ENCODE measurements around the gene PEF1. TPM values are rescaled to one million over a fixed set of nuclear protein-coding genes. Genes with fewer than 3 reads are reported as not detected.

Gene PEF1
- total RNA-seq, 2 donors from 2014 or later = 51.4 to 59.1 TPM

DNA sequence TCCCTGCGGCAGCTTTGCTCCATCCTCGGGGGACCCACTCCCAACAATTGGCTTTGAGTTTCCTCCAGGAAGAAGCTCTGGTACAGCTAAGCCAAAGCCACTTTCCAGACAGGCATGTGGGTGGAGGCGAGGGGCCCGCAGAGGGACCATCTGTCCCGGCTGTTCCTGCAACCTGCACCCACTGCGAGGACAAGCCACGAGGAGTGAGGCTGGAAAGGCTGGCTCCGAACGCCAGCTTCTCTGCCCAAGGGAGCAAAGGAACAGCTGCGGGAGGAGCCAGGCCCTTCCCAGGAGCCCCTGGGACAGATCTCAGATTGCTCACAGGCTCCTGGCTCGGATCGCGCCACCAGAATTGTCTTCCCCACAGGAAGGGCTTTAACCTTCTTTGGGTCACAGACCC is 28.3 kb upstream of the PEF1 start:
- peaks cover 2% of the 10 kb centered on the region for H3K4me1 ChIP-seq (ENCODE audit: control insufficient read depth, insufficient read depth, low read length)
- Mint-ChIP-seq H3K27me3 (ENCODE audit: insufficient read depth) (no peaks in the 10 kb centered on the region), H3K4me1 (peaks cover 14% of the 10 kb centered on the region), H3K4me3 (no peak overlapping the region), H3K9me3 (no peaks in the 10 kb centered on the region), H3K27ac (no peak overlapping the region), H3K36me3 (ENCODE audit: low read depth) (no peaks in the 10 kb centered on the region)
- H3K27ac ChIP-seq (ENCODE audit: low read depth, low read length) = no peak overlapping the region
- no peak for DNase-seq
- no peaks in the 10 kb centered on the region for H3K36me3 ChIP-seq (ENCODE audit: control insufficient read depth, insufficient read depth, low read length)
- H3K9ac ChIP-seq (ENCODE audit: extremely low read depth, low read length, poor library complexity, severe bottlenecking) = no peak overlapping the region
- H3K4me3 ChIP-seq (ENCODE audit: low read length) = no peak overlapping the region
- H3K27me3 ChIP-seq (ENCODE audit: control insufficient read depth, insufficient read depth, low read length, poor library complexity, severe bottlenecking) = no peaks in the 10 kb centered on the region
- H3K9me3 ChIP-seq (ENCODE audit: control insufficient read depth, low read length) = no peaks in the 10 kb centered on the region
- WGBS, 2 experiments (ENCODE audit: insufficient coverage in 1 of 2, insufficient read length in 1 of 2) = 92 to 94% methylated on average over 10 to 13 of the region's 13 CpGs
- TF ChIP-seq, protein P1, sequence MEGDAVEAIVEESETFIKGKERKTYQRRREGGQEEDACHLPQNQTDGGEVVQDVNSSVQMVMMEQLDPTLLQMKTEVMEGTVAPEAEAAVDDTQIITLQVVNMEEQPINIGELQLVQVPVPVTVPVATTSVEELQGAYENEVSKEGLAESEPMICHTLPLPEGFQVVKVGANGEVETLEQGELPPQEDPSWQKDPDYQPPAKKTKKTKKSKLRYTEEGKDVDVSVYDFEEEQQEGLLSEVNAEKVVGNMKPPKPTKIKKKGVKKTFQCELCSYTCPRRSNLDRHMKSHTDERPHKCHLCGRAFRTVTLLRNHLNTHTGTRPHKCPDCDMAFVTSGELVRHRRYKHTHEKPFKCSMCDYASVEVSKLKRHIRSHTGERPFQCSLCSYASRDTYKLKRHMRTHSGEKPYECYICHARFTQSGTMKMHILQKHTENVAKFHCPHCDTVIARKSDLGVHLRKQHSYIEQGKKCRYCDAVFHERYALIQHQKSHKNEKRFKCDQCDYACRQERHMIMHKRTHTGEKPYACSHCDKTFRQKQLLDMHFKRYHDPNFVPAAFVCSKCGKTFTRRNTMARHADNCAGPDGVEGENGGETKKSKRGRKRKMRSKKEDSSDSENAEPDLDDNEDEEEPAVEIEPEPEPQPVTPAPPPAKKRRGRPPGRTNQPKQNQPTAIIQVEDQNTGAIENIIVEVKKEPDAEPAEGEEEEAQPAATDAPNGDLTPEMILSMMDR (conservative IDR thresholded peaks at IDR 0.05) = no peak

DNA sequence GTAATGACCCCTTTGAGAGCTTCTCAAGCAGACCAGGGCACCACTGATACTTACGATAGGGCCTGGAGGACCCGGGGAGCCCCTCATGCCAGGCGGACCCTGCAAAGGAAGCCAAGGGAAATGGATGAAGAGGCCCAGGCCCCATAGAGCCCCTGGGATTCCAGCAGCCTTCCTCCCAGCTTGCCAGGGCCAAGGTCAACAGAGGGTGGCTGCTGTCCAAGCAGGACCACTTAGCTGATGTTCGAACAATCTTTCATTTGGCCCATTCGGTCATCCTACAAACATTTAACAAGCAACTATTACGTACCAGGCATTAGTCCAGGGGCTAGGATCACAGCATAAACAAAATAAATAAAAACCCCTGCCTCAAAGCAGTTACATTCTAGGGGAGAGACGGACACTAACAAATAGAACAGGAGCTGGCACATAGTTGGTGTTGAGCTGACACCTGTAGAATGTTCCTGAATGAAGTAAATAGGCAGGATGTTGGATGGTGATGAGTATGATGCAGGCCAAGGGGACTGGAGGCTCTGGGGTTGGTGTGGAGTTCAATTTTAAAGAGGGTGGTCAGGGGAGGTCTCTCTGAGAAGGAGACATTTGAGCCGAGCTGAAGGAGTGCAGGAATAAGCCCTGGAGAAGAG is 27.0 kb upstream of the PEF1 start:
- 90 to 94% methylated on average over 4 to 8 of the region's 8 CpGs for WGBS, 2 experiments (ENCODE audit: insufficient coverage in 1 of 2, insufficient read length in 1 of 2)
- H3K4me1 ChIP-seq (ENCODE audit: control insufficient read depth, insufficient read depth, low read length) = peaks cover 2% of the 10 kb centered on the region
- no peak overlapping the region for H3K9ac ChIP-seq (ENCODE audit: extremely low read depth, low read length, poor library complexity, severe bottlenecking)
- no peak overlapping the region for H3K27ac ChIP-seq (ENCODE audit: low read depth, low read length)
- no peak overlapping the region for H3K4me3 Mint-ChIP-seq
- no peak overlapping the region for H3K27ac Mint-ChIP-seq
- H3K4me1 Mint-ChIP-seq = peaks cover 14% of the 10 kb centered on the region
- no peaks in the 10 kb centered on the region for H3K36me3 Mint-ChIP-seq (ENCODE audit: low read depth)
- no peaks in the 10 kb centered on the region for H3K9me3 Mint-ChIP-seq
- no peaks in the 10 kb centered on the region for H3K27me3 ChIP-seq (ENCODE audit: control insufficient read depth, insufficient read depth, low read length, poor library complexity, severe bottlenecking)
- H3K9me3 ChIP-seq (ENCODE audit: control insufficient read depth, low read length) = no peaks in the 10 kb centered on the region
- no peak overlapping the region for H3K4me3 ChIP-seq (ENCODE audit: low read length)
- no peaks in the 10 kb centered on the region for H3K27me3 Mint-ChIP-seq (ENCODE audit: insufficient read depth)
- DNase-seq = no peak
- no peaks in the 10 kb centered on the region for H3K36me3 ChIP-seq (ENCODE audit: control insufficient read depth, insufficient read depth, low read length)
- TF ChIP-seq, protein P1 (conservative IDR thresholded peaks at IDR 0.05) = no peak

DNA sequence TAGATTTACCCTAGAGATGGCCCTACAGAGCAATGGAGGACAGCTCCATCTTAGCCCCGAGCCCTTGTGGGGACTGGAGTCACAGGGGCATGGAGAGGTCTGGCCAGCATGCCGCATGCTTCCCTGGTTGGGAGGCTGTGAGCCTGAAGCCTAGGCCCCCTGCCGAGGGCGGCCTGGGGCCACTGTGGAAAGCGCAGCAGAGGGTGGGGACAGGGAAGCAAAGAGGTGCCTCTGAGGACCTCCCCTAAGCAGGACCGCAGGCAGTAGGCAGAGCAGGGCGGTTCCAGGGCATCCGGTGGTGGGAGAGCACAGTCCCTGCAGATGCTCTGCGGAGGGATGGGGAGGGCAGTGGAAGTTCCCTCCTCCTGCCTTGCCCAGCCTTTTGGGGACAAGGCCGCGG is 26.5 kb upstream of the PEF1 start:
- 91% methylated on average over 5 to 11 of the region's 11 CpGs for WGBS, 2 experiments (ENCODE audit: insufficient coverage in 1 of 2, insufficient read length in 1 of 2)
- Mint-ChIP-seq H3K36me3 (ENCODE audit: low read depth) (no peaks in the 10 kb centered on the region), H3K27me3 (ENCODE audit: insufficient read depth) (no peaks in the 10 kb centered on the region), H3K27ac (peak overlapping the region; percentile 10), H3K4me3 (no peak overlapping the region), H3K4me1 (peaks cover 17% of the 10 kb centered on the region), H3K9me3 (no peaks in the 10 kb centered on the region)
- Histone ChIP-seq H3K27me3 (ENCODE audit: control insufficient read depth, insufficient read depth, low read length, poor library complexity, severe bottlenecking) (no peaks in the 10 kb centered on the region), H3K4me3 (ENCODE audit: low read length) (no peak overlapping the region), H3K27ac (ENCODE audit: low read depth, low read length) (no peak overlapping the region), H3K9me3 (ENCODE audit: control insufficient read depth, low read length) (no peaks in the 10 kb centered on the region), H3K4me1 (ENCODE audit: control insufficient read depth, insufficient read depth, low read length) (peaks cover 2% of the 10 kb centered on the region), H3K36me3 (ENCODE audit: control insufficient read depth, insufficient read depth, low read length) (no peaks in the 10 kb centered on the region), H3K9ac (ENCODE audit: extremely low read depth, low read length, poor library complexity, severe bottlenecking) (no peak overlapping the region)
- TF ChIP-seq, protein P1 (conservative IDR thresholded peaks at IDR 0.05) = no peak
- no peak for DNase-seq

All from endodermal cell (in vitro differentiated cells).